CD14-positive monocyte (primary cell): ENCODE measurements around the gene CCDC175. TPM values are rescaled to one million over a fixed set of nuclear protein-coding genes. Genes with fewer than 3 reads are reported as not detected.

ENCODE experiments used
- DNase-seq, 3 donors: peaks; one replicate each; pipeline ENCODE4 v3.0.0-alpha.2; 2011 to 2022
- H2AFZ ChIP-seq: 2 replicates; pipeline ENCODE4 v1.6.0; 2012; ENCODE audit warnings: mild to moderate bottlenecking, low read depth, low read length, inconsistent platforms; ENCODE audit not compliant: insufficient read depth, poor library complexity, severe bottlenecking
- H3K27ac ChIP-seq, 2 donors: 1 replicate in 1 of 2; 2 replicates in 1 of 2; pipeline ENCODE4 v1.5.1; 2012 to 2013; ENCODE audit warnings: low read length in 2 of 2, control low read depth in 1 of 2, inconsistent platforms in 1 of 2, low read depth in 1 of 2, mild to moderate bottlenecking in 1 of 2
- H3K27me3 ChIP-seq, 2 donors: one replicate each; pipeline versions ENCODE4 v1.6.0 to v1.6.1; 2011 to 2013; ENCODE audit warnings: low read length in 2 of 2; ENCODE audit not compliant: control insufficient read depth in 2 of 2, insufficient read depth in 2 of 2
- H3K36me3 ChIP-seq, 2 donors: replicated peaks in 1 of 2; 1 replicate in 1 of 2; 2 replicates in 1 of 2; pipeline versions ENCODE4 v1.5.1 to v1.6.1; 2012 to 2013; ENCODE audit warnings: low read length in 2 of 2, control low read depth in 1 of 2, inconsistent platforms in 1 of 2, mild to moderate bottlenecking in 1 of 2; ENCODE audit not compliant: insufficient read depth in 2 of 2, control insufficient read depth in 1 of 2
- H3K4me1 ChIP-seq, 2 donors: 1 replicate in 1 of 2; 2 replicates in 1 of 2; pipeline versions ENCODE4 v1.5.1 to v1.6.1; 2012 to 2013; ENCODE audit warnings: low read length in 2 of 2, control low read depth in 1 of 2, inconsistent platforms in 1 of 2, mild to moderate bottlenecking in 1 of 2, moderate library complexity in 1 of 2; ENCODE audit not compliant: insufficient read depth in 2 of 2, control insufficient read depth in 1 of 2
- H3K4me2 ChIP-seq: replicated peaks from 2 replicates; pipeline ENCODE3; 2012; ENCODE audit warnings: low read length, moderate library complexity, mild to moderate bottlenecking; ENCODE audit not compliant: poor library complexity, severe bottlenecking; ENCODE audit errors: extremely low read depth
- H3K4me3 ChIP-seq, 3 experiments: fragments of 200-600 bp in 1 of 3; sonication (generic) in 1 of 3; replicated peaks in 1 of 3; 1 replicate in 2 of 3; 2 replicates in 1 of 3; pipeline ENCODE4 v1.5.1; 2011 to 2013; ENCODE audit warnings: low read length in 3 of 3, mild to moderate bottlenecking in 3 of 3, control low read depth in 2 of 3, low read depth in 2 of 3, inconsistent platforms in 1 of 3, moderate library complexity in 1 of 3
- H3K79me2 ChIP-seq: 2 replicates; pipeline ENCODE4 v1.6.0; 2012; ENCODE audit warnings: mild to moderate bottlenecking, control low read depth, inconsistent platforms, low read length, moderate library complexity; ENCODE audit not compliant: insufficient read depth
- H3K9ac ChIP-seq: 2 replicates; pipeline ENCODE4 v1.6.0; 2017; ENCODE audit warnings: low read length, mild to moderate bottlenecking; ENCODE audit not compliant: insufficient read depth, poor library complexity, severe bottlenecking
- H3K9me3 ChIP-seq, 2 donors: replicated peaks in 1 of 2; 1 replicate in 1 of 2; 2 replicates in 1 of 2; pipeline versions ENCODE4 v1.5.1 to v1.6.1; 2012 to 2013; ENCODE audit warnings: low read length in 2 of 2, control low read depth in 1 of 2; ENCODE audit not compliant: control insufficient read depth in 1 of 2, insufficient read depth in 1 of 2
- H4K20me1 ChIP-seq: 2 replicates; pipeline ENCODE4 v1.6.0; 2012; ENCODE audit warnings: mild to moderate bottlenecking, low read length, control low read depth, moderate library complexity; ENCODE audit not compliant: insufficient read depth
- H3K27ac Mint-ChIP-seq, 7 donors: one replicate each; pipeline ENCODE4 v1.8.0; 2020; ENCODE audit warnings: mild to moderate bottlenecking in 7 of 7, mixed read lengths in 7 of 7, moderate library complexity in 6 of 7, inconsistent platforms in 2 of 7
- H3K27me3 Mint-ChIP-seq, 3 donors: one replicate each; pipeline ENCODE4 v1.8.0; 2021 to 2022; ENCODE audit warnings: low read depth in 3 of 3, mild to moderate bottlenecking in 3 of 3, mixed read lengths in 3 of 3, moderate library complexity in 3 of 3, inconsistent platforms in 1 of 3
- H3K36me3 Mint-ChIP-seq, 2 donors: one replicate each; pipeline ENCODE4 v1.8.0; 2020; ENCODE audit warnings: mixed read lengths in 2 of 2, inconsistent platforms in 1 of 2, mild to moderate bottlenecking in 1 of 2
- H3K4me1 Mint-ChIP-seq: one replicate; pipeline ENCODE4 v1.8.0; 2020; ENCODE audit warnings: mild to moderate bottlenecking, mixed read lengths
- H3K4me3 Mint-ChIP-seq, 2 donors: one replicate each; pipeline ENCODE4 v1.8.0; 2020; ENCODE audit warnings: mild to moderate bottlenecking in 2 of 2, mixed read lengths in 2 of 2, moderate library complexity in 1 of 2
- H3K9me3 Mint-ChIP-seq, 7 donors: one replicate each; pipeline ENCODE4 v1.8.0; 2020 to 2022; ENCODE audit warnings: mixed read lengths in 7 of 7, mild to moderate bottlenecking in 6 of 7, moderate library complexity in 6 of 7, inconsistent platforms in 2 of 7
- CTCF ChIP-seq: fragments of 200-600 bp; IDR thresholded peaks from one replicate; pipeline ENCODE4 v1.8.0; 2022; ENCODE audit warnings: antibody characterized with exemption, mild to moderate bottlenecking
- WGBS: methylation state at CpG from one replicate; pipeline ENCODE4 v1.1.5; 2013; ENCODE audit warnings: missing lambda C conversion rate; ENCODE audit not compliant: insufficient coverage; 5-methylcytosine and 5-hydroxymethylcytosine counted together
- intact Hi-C, 2 donors: fragments of 100-400 bp; cut with micrococcal nuclease; formaldehyde crosslinking; loops; one replicate each; pipeline versions ENCODE4 v1.15.0 to v1.15.1; 2023
- polyA plus RNA-seq, 3 donors: library from polyadenylated mRNA; depleted of rRNA in 1 of 3; unstranded in 2 of 3; stranded (reverse) in 1 of 3; fragments of 300-500 nt in 2 of 3; fragments of >200 nt in 1 of 3; fragmentation: Illumina TruSeq in 2 of 3; gene quantifications; 1 replicate in 2 of 3; 2 replicates in 1 of 3; pipeline ENCODE4 v1.2.3, GENCODE V29; 2012 to 2021

Gene CCDC175
- polyA plus RNA-seq, 3 donors: not detected

- Mint-ChIP-seq H3K27me3 (peaks cover 1 to 3% (median 2%) of the 10 kb centered on the region in 3 donors), H3K27ac (no peak overlapping the region), H3K4me1 (no peaks in the 10 kb centered on the region), H3K36me3 (no peaks in the 10 kb centered on the region), H3K9me3 (peaks cover 0 to 12% (median 7%) of the 10 kb centered on the region in 7 donors), H3K4me3 (no peak overlapping the region)
- intact Hi-C loops: no loop called here
- no peaks in the 10 kb centered on the region for H3K4me1 ChIP-seq
- H2AFZ ChIP-seq: no peak overlapping the region
- no peak overlapping the region for H3K4me2 ChIP-seq
- no peak overlapping the region for H3K27ac ChIP-seq
- no peak for TF ChIP-seq CTCF
- peaks cover 37% of the 10 kb centered on the region for H4K20me1 ChIP-seq
- H3K4me3 ChIP-seq: no peak overlapping the region
- no peak overlapping the region for H3K9ac ChIP-seq
- H3K36me3 ChIP-seq: no peaks in the 10 kb centered on the region
- peaks cover 0 to 3% of the 10 kb centered on the region in 2 donors for H3K9me3 ChIP-seq
- 38% methylated on average over 2 of the region's 2 CpGs for WGBS
- DNase-seq: no peak
- H3K79me2 ChIP-seq: no peaks in the 10 kb centered on the region
- H3K27me3 ChIP-seq: no peaks in the 10 kb centered on the region
Measured at GRCh38 chr14:59619061-59619460, 42.4 kb upstream of the CCDC175 start.

GRCh38 chr14:59601056-59601455, 24.4 kb upstream of the CCDC175 start:
- H3K27ac Mint-ChIP-seq: no peak overlapping the region
- H3K9me3 ChIP-seq: no peaks in the 10 kb centered on the region
- peaks cover 0 to under 1% (median 0%) of the 10 kb centered on the region in 3 donors for H3K27me3 Mint-ChIP-seq
- H3K36me3 Mint-ChIP-seq: peaks cover 7 to 23% of the 10 kb centered on the region in 2 donors
- 100% methylated on average over 1 of the region's 3 CpGs for WGBS
- H2AFZ ChIP-seq: no peak overlapping the region
- no peak overlapping the region for H3K4me3 Mint-ChIP-seq
- no peak overlapping the region for H3K4me3 ChIP-seq
- intact Hi-C loops: no loop called here
- H3K4me2 ChIP-seq: no peak overlapping the region
- H3K9ac ChIP-seq: no peak overlapping the region
- no peaks in the 10 kb centered on the region for H3K79me2 ChIP-seq
- no peak for DNase-seq
- H3K27me3 ChIP-seq: no peaks in the 10 kb centered on the region
- H3K4me1 Mint-ChIP-seq: no peaks in the 10 kb centered on the region
- peaks cover 13% of the 10 kb centered on the region for H4K20me1 ChIP-seq
- H3K36me3 ChIP-seq: peaks cover 18 to 32% of the 10 kb centered on the region in 2 donors
- H3K4me1 ChIP-seq: no peaks in the 10 kb centered on the region
- peaks cover 0 to 3% (median 0%) of the 10 kb centered on the region in 7 donors for H3K9me3 Mint-ChIP-seq
- TF ChIP-seq CTCF: no peak
- H3K27ac ChIP-seq: no peak overlapping the region
